Muscle of leg (tissue), 11 donors: ENCODE results near the gene TXNRD2. TPM values are rescaled to one million over a fixed set of nuclear protein-coding genes. Genes with fewer than 3 reads are reported as not detected.

ENCODE experiments used
- DNase-seq: peaks from one replicate; pipeline ENCODE4 v3.0.0; 2013
- H3K27ac ChIP-seq: one replicate; pipeline ENCODE4 v1.5.1; 2013; ENCODE audit warnings: mild to moderate bottlenecking, low read length, control low read depth
- H3K27me3 ChIP-seq: one replicate; pipeline ENCODE4 v1.6.1; 2013; ENCODE audit warnings: low read length; ENCODE audit not compliant: control insufficient read depth, insufficient read depth
- H3K36me3 ChIP-seq: one replicate; pipeline ENCODE4 v1.6.1; 2013; ENCODE audit warnings: low read length; ENCODE audit not compliant: control insufficient read depth, insufficient read depth
- H3K4me1 ChIP-seq: one replicate; pipeline ENCODE4 v1.6.1; 2013; ENCODE audit warnings: low read length; ENCODE audit not compliant: control insufficient read depth, insufficient read depth
- H3K4me3 ChIP-seq: one replicate; pipeline ENCODE4 v1.5.1; 2013; ENCODE audit warnings: low read length, control low read depth
- H3K9me3 ChIP-seq: replicated peaks from 2 replicates; pipeline ENCODE4 v1.6.1; 2013; ENCODE audit warnings: low read depth, low read length; ENCODE audit not compliant: control insufficient read depth
- WGBS: methylation state at CpG from one replicate; pipeline ENCODE4 v1.1.5; 2013; ENCODE audit warnings: missing lambda C conversion rate; ENCODE audit not compliant: insufficient coverage; 5-methylcytosine and 5-hydroxymethylcytosine counted together
- polyA plus RNA-seq, 8 donors: library from polyadenylated mRNA; unstranded; fragments of 120-200 nt; gene quantifications; one replicate each; pipeline versions ENCODE4 v1.2.1 to v1.2.3, GENCODE V29; 2013; ENCODE audit warnings: inconsistent platforms in 1 of 8, low replicate concordance in 1 of 8; ENCODE audit not compliant: insufficient read length in 8 of 8, insufficient read depth in 1 of 8
- total RNA-seq: library from RNA; stranded (reverse); fragments of 120-200 nt; gene quantifications from one replicate; pipeline ENCODE4 v1.2.4, GENCODE V29; 2013

TXNRD2 gene
- total and polyA plus RNA-seq, 9 donors = 14.1 to 21.5 (median 17.9) TPM

DNA sequence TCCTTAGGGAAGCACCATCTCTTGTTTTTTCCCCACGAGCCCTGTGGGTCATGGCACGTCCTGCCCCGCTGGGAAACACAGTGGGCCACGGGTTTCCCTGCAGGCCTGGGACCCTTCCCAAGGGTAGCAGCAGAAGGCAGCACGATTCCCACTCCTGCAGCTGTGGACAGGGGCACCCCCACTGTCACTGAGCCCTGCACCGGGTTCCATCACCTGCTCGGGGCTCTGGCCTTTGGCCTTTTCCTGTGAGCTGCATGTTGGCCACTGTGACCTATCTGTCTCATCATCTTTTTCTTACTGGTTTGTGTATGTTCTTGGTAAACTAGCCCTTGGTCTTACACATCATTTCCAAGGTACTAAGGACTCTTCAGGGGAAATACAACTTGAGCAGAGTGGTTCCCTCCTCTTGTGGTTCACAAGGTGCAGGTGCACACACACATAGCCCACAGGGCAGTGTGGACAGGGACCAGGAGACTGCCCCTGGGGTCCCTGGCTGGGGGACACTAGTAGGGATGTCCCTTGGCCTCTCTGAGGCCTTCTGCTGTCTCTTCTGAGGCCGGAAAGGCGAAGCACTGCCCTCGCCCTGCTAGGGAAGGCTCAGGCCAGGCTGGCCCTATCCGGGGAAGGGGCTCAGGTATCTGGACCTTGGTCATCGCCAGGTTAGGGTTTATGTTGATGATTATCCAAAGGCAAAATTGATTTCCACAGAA lies 19.0 kb upstream of the TXNRD2 start:
- Histone ChIP-seq H3K4me3 (no peak overlapping the region), H3K27ac (no peak overlapping the region), H3K9me3 (no peaks in the 10 kb centered on the region), H3K36me3 (peaks cover 48% of the 10 kb centered on the region), H3K4me1 (peaks cover 50% of the 10 kb centered on the region), H3K27me3 (no peaks in the 10 kb centered on the region)
- WGBS = 91% methylated on average over 8 of the region's 12 CpGs
- no peak for DNase-seq

DNA sequence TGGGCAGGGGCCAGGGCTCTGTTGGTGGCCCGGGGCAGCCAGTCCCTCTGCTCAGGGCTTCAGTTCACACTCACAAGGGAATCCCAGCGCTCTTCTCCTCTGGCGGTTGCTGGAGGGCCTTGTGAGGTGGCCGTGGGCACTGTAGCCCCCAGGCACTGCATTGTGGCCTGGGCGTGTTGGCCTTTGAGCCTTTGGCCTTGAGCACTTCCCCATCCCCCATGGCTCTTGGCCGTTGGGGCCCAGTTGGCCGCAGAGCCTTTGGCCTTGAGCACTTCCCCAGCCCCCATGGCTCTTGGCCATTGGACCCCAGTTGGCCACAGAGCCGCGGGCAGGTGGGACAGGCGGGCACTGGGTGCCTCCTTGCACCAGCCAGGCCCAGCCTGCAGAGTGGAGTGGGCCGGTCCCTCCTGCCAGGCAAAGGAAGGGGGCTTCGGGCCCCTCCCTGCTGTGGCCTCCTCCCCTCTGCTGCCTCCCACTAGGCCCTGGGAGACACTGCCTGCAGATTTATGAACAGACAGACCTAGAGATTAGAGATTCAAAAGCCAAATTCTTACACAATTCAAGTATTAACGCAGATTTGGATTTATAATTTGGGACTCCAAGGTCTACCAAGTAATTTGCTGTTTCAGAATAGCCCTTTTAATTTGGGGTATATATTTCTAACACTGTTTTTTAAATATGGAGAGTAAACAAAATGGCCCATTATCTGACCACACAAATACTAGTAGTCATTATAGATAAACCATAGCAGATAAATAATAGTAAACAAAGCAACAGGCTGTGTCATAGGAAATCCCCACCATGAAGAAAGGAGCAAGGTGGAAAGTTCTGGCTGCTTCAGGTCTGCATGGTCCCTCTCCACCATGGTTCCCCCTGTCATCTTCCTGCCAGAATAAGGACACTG lies 18.2 kb upstream of the TXNRD2 start:
- Histone ChIP-seq H3K27ac (peak overlapping the region; percentile 81), H3K9me3 (no peaks in the 10 kb centered on the region), H3K4me1 (peaks cover 44% of the 10 kb centered on the region), H3K4me3 (no peak overlapping the region), H3K36me3 (peaks cover 49% of the 10 kb centered on the region), H3K27me3 (no peaks in the 10 kb centered on the region)
- no peak for DNase-seq
- 24% methylated on average over 10 of the region's 13 CpGs for WGBS

DNA sequence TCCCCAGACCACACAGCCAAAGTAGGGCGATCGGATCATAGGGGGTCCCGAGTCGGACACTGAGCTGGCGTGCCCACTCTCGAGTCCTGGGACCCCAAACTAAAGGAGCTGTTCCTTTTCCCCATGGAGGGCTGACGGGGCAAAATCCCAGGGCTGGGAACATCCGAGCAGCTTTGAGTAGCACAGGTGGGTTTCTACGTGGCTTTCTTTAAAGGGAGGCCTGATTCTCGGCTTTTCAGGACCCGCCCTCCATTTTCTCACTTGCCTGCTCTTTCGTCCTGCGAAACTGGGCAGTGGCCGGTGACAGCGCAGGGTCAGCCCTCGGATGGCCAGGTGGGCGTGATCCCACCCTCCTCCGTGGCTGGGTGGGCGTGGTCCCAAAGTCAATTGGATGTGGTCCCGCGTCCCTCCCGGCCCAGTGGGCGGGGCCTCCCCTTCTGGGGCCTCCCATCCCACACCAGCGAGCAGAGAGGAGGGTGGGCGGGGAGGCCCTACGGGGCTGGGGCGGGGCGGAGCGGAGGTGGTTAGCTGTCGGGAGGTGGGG lies 17.5 kb upstream of the TXNRD2 start:
- peaks cover 45% of the 10 kb centered on the region for H3K36me3 ChIP-seq
- DNase-seq = peak; percentile 86
- WGBS = 6% methylated on average over 14 of the region's 30 CpGs
- H3K9me3 ChIP-seq = no peaks in the 10 kb centered on the region
- H3K27me3 ChIP-seq = no peaks in the 10 kb centered on the region
- peaks cover 47% of the 10 kb centered on the region for H3K4me1 ChIP-seq
- peak overlapping the region; percentile 27 for H3K4me3 ChIP-seq
- H3K27ac ChIP-seq = peak overlapping the region; percentile 81

GRCh38 chr22:19958083-19959042 lies 16.7 kb upstream of the TXNRD2 start:
- WGBS = 41% methylated on average over 2 of the region's 19 CpGs
- H3K27ac ChIP-seq = peak overlapping the region; percentile 81
- no peaks in the 10 kb centered on the region for H3K9me3 ChIP-seq
- peaks cover 55% of the 10 kb centered on the region for H3K4me1 ChIP-seq
- no peaks in the 10 kb centered on the region for H3K27me3 ChIP-seq
- peaks cover 37% of the 10 kb centered on the region for H3K36me3 ChIP-seq
- peak; percentile 65 for DNase-seq
- peak overlapping the region; percentile 27 for H3K4me3 ChIP-seq

DNA sequence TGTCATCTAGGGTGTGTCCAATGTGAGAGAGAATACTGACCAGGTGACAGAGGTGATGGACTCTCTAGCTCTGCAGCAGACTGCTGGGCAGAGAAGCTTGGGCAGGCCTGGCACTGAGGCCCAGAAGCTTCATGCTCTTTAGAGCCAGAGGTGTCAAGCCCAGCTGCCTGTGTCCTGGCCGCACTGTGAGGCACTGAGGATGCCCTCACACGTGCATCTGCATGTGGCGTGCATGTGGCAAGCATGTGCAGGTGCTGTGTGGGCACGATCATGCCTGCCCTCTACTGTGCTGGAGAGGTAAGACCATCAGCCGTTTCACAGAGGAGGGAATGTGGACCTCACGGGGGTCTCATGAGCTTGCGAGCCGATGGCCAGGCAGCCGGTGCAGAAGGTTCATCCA lies 15.8 kb upstream of the TXNRD2 start:
- Histone ChIP-seq H3K4me3 (no peak overlapping the region), H3K36me3 (peaks cover 28% of the 10 kb centered on the region), H3K27me3 (no peaks in the 10 kb centered on the region), H3K9me3 (no peaks in the 10 kb centered on the region), H3K27ac (no peak overlapping the region), H3K4me1 (peaks cover 57% of the 10 kb centered on the region)
- peak; percentile 8 for DNase-seq
- 82% methylated on average over 7 of the region's 9 CpGs for WGBS

- DNase-seq = peak; percentile 8
- Histone ChIP-seq H3K4me1 (peaks cover 45% of the 10 kb centered on the region), H3K27ac (no peak overlapping the region)
These were observed 13.9 kb upstream of the TXNRD2 start for GRCh38 chr22:19955241-19956128.

DNA sequence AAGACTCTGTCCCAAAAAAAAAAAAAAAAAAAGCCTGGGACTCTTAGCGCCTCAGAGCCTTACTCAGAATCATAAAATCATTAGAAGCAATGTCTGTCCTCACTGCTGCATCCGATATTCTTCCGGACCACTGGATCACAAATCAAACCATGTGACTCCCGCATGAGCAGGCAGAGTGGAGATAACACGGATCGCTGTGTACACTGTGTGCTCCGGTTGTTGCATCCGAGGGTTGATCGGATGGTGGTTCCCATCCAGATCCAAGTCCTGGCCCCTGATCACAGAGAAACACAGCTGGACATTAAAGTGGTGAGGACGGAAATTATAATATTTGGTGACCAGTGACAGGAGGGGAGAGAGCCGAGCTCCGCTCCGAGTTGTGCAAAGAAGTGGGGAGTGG lies 9.7 kb upstream of the TXNRD2 start:
- no peak for DNase-seq
- no peak overlapping the region for H3K4me3 ChIP-seq
- H3K27ac ChIP-seq = no peak overlapping the region
- no peaks in the 10 kb centered on the region for H3K9me3 ChIP-seq
- 76% methylated on average over 13 of the region's 13 CpGs for WGBS
- no peaks in the 10 kb centered on the region for H3K27me3 ChIP-seq
- peaks cover 40% of the 10 kb centered on the region for H3K36me3 ChIP-seq
- peaks cover 24% of the 10 kb centered on the region for H3K4me1 ChIP-seq

More at GRCh38 chr22:19955241-19956128, 13.9 kb upstream of the TXNRD2 start:
- no peak overlapping the region for H3K4me3 ChIP-seq
- peaks cover 24% of the 10 kb centered on the region for H3K36me3 ChIP-seq
- H3K27me3 ChIP-seq = no peaks in the 10 kb centered on the region
- H3K9me3 ChIP-seq = no peaks in the 10 kb centered on the region
- WGBS = 71% methylated on average over 19 of the region's 19 CpGs

DNA sequence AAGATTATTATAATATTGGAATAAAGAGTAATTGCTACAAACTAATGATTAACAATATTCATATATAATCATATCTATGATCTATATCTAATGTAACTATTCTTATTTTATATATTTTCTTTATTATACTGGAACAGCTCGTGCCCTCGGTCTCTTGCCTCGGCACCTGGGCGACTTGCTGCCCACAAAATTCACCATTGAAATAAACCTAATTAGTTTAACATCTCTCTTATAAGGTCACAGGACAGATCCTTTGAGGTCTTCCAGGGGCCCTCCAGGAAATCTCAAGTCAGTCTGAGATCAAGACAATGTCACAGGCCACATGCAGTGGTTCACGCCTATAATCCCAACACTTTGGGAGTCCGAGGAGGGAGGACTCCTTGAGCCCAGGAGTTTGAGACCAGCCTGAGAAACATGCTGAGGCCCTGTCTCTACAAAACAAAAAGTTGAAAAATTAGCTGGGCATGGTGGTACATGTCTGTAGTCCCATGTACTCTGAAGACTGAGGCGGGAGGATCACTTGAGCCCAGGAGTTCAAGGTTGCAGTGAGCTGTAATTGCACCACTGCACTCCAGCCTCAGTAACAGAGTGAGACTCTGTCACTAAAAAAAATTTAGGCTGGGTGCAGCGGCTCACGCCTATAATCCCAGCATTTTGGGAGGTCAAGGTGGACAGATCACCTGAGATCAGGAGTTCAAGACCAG lies 6.6 kb upstream of the TXNRD2 start:
- 82% methylated on average over 4 of the region's 9 CpGs for WGBS
- H3K27ac ChIP-seq = no peak overlapping the region

More for the DNA sequence above, 6.6 kb upstream of the TXNRD2 start:
- Histone ChIP-seq H3K36me3 (peaks cover 33% of the 10 kb centered on the region), H3K9me3 (no peaks in the 10 kb centered on the region), H3K4me3 (no peak overlapping the region), H3K4me1 (peaks cover 22% of the 10 kb centered on the region), H3K27me3 (no peaks in the 10 kb centered on the region)
- DNase-seq = no peak
